GM19035 (cell line): ENCODE measurements around the gene DLG2.
"Not testable (repeated sequence)": the region's sequence is repeated elsewhere in the genome, so short reads cannot be mapped to it uniquely, and the experiment has no call there.

ENCODE experiments used
- ATAC-seq: cut with Tn5 transposase; IDR thresholded peaks from one replicate; pipeline ENCODE4 v1.9.1; 2021; ENCODE audit not compliant: unreplicated experiment

Gene DLG2

DNA sequence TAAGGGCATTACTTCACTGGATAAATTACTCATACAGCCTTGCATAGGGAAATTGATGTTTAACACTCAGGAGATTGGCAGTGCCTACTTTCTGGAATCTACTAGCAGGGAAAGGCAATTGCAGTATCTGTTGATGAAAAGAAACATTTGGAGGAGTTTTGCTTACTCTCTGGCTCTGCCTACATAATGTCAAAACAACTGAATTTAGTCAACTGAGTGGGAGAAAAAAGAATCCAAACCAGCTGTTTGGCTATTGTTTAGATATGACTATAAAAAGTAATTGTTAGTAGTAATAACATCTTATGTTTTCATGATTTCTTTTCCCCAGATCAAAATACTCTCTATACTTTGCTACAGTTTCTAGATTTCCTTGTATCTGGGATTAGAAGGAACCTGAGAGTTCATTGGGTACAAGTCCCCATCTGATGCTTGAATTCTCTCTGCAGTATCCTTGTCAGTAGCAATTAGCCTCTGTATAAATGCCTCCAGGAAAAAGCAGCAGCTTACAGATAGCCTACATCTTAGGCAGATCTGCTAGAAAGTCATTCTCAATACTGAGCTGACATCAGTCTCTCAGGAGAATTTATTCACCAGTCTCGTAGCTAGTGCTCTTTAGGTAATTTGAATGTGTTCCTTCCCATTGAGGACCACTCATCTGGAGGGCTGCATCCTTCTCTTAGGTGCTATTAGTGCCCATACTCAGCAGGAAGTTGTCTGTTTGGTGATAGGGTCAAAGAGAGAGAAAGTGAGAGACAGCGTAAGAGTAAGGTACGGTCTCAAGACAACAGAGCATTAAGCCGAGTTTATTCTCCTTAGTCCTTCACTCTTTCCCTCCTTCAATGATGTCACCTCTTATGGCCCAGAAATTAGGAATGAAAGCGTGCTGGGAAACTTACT lies 2155.1 kb downstream of the DLG2 start:
- ATAC-seq = no peak

DNA sequence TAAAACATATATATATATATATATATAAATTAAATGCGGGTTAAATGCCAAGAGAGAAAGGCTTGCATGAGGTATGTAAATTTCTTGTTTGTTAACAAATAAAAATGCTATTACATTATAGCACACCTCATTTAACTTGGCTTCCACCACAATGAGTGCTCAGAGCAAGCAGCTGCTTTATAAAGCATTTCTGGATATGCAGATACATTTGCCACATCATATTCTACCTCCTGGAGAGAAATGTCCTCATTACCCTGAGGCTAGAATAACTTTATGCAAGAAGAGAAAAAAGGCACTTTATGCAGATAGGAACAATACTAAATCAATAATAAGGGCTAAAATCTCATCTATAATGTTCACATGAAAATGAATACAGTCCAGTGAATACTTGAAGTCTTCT lies 2159.3 kb downstream of the DLG2 start:
- no peak for ATAC-seq

DNA sequence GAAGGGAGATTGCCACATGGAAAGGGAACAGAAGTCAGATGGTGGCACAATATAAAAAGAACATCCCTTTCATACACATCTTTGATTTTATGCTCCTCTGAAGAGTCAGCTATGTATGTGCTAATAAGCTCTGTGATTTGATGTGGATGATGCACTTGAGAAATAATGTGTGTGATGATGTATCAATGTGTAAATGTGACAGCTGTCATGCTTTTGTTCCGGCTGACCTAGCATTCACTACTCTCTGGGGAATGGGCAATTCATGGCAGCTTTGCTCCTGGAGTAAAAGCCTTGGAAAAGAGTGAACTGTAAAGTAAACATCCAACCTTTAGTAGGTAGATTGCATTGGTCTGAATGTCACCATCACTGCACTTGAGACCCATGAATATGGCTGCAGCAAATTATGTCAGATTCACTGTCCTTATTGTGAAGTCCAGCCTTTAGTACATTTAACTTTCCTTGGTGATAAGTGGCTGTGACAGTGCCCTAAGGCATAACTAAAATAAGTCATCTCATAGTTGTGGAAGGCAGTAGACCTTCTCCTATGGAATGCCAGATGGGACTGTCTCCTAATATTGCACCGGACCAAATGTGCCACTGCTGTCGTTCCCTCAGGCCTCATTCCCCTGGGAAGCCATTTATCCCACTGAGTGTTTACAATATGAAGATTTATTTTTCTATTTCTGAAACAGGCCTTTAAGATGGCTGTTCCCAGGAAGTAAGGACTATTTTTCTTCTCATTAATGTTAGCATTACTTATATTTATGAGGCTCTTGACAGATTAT lies 2162.8 kb downstream of the DLG2 start:
- ATAC-seq = no peak

DNA sequence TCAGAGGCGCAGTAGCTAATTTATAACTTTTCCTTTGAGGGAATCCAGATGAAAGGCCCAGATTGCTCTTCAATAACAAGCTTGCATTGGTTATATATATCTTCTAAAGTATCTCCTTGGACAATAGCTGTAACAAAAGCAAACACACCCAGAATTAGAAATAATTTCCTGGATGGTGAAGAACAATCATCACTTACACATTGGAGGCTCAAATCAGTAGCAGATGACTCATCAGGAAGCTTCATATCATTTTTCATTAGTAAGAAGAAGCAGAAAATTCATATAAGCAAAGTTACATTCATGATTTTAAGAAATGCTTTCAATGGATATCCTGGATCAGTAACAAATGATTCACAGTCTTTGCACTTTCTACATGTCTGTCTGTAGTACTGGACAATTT lies 2167.3 kb downstream of the DLG2 start:
- no peak for ATAC-seq

DNA sequence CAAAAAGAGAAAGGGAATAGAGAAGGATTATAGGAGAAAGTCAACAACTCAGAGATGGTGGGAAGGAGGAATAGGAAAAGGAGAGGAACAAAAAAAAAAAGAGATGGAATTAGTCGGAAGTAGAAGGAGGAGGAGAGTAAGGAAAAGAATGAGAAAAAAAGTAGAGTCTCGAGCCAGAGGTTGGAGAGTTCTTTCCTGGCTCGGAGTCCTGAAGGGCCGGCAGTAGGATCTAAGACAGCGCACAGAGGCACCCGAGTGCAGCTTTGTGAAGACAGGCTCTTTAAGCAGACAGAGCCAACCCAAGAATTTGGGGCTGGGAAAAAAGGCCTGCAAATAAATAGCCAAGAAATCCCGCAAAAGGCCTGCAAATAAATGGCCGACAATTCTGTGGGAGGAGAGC lies 2170.6 kb downstream of the DLG2 start:
- ATAC-seq = no peak

DNA sequence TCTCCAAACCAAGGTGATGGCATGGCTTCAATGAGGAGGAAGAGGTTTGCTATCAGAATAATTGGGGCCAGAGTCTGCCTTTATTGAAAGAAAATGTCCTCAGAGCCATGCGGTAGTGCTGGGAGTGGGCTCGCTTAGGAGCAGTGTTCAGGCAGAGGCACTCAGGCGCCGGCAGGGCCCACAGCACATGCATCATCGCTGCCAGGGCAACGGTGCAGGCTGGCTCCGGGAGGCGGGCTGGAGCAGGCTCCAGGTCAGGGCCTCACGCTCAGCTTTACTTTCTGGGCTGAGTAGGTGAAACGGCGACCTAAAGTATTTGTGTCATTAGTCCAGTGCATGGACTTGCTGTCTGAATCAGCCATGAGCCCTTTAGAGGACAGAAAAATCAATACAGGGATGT lies 2171.1 kb downstream of the DLG2 start:
- ATAC-seq = no peak

DNA sequence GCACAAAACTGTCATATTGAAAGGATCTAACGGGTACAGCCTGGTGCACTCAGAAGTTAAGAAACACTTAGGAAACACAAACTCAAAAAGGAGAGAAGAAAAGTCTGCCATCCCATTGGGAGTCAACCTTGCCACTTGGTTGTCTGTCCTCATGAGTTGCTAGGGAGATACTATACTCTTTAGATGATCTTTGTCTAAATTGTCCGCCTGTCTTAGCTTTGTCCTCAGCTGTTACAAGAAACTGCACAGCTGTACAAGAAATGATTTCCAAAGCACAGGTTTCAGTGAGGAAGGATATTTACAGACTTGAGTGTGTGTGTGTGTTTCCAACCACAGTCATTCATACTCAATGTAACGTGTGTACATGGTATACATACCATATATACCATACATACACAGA lies 2171.8 kb downstream of the DLG2 start:
- ATAC-seq = no peak

DNA sequence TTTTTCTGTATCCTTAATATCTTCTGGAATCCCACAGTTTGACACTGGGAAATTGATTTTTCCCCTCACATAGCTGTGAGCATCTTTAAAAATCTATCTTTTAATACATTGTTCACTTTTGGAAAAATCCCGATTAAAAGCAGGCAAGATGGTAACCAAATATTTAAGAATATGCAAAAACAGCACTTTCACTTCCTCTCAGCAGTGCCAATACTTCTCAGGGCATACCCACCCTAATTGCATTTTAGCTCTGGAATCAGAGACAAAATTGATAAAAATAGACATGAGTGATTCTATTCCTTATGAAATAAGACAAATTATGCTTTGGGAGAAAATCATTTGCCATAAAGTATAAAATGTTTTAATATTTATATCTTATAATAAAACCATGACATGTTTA lies 2172.5 kb downstream of the DLG2 start:
- ATAC-seq = no peak

DNA sequence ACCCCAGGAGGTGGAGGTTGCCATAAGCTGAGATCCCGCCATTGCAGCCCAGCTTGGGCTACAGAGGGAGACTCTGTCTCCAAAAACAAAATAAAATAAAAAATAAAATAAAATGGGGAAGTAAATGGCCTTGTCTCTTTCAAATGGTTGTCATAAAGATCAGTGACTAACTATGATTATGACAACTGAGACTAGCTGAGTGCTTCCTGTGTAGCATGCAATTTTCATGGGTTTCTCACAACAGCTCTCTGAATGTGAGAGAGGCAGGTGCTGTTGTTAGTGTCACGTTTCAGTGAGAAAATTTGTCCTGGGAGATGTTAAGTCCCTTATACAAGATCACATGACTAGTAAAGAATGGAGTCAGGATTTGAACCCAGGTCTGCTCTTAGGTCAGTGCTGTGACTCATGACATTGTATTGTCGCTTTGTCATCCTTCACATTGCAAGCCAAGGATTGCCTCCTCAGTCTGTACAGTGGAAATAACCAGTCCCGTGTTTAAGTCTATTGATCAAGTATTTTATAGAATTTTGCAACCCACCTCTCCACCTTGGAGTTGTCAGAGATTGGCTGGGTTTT lies 2177.7 kb downstream of the DLG2 start:
- ATAC-seq = peak; percentile 71

DNA sequence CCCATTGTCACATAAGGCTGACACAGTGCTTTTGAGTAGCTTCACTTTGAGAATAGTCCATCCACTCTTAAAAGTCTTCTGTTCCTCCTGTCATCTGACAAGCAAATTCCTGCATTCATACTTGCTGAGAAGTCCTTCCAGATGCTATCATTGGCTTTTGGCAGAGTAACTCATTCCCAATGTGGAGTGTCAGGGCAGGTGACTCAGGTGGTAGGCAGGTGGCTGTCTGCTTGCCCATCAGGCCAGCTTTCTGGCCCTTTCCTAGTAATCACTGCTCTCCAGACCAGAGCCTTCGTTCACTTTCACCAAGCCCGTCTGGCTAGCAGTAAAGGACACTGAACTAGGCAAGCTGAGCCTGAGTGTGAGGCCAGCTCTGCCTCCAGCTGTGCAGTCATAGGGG lies 2178.5 kb downstream of the DLG2 start:
- no peak for ATAC-seq

DNA sequence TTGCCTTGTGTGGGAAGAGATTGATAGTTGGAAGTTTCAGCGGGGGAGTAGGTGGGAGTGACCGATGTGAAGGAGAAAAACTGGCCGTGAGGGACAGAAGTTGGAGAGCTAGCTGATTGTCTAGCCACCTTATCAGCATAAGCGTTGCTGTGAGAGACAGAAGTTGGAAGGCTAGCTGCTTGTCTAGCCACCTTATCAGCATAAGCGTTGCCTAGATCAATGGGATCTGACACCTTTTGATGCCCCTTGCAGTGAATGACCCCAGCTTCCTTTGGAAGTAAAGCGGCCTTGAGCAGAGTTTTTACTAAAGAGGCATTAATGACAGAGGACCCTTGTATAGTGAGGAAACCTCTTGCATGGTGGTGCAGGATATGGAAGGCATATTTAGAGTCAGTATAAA lies 2183.3 kb downstream of the DLG2 start:
- not testable (repeated sequence) for ATAC-seq

DNA sequence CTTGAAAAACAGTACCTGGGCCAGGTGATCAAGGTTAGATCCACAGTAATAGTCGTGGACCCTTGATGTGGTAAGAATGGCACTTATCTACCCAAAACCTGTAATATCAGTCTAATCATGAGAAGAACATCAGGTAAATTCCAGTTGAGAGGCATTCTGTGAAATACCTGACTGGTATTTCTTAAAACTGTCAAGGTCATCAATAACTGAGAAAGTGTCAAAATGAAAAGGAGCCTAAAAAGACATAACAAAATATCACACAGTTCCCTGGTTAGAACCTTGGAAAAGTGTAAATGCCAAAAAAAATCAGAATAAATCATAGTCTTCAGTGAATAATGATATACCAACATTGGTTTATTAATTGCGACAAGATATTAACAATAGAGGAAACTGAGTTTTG lies 2185.5 kb downstream of the DLG2 start:
- ATAC-seq = no peak

DNA sequence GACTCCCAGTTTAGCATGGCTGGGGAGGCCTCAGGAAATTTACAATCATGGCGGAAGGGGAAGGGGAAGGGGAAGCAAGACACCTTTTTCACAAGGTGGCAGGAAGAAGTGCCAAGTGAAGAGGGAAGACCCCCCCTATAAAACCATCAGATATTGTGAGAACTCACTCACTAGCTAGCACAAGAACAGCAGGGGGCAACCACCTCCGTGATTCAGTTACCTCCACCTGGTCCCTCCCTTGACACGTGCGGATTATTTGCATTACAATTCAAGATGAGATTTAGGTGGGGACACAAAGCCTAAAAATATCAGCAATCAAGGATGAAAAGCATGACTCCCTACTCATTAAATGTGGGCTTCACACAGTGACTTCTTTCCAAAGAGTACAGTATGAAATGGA lies 2186.0 kb downstream of the DLG2 start:
- ATAC-seq = no peak

DNA sequence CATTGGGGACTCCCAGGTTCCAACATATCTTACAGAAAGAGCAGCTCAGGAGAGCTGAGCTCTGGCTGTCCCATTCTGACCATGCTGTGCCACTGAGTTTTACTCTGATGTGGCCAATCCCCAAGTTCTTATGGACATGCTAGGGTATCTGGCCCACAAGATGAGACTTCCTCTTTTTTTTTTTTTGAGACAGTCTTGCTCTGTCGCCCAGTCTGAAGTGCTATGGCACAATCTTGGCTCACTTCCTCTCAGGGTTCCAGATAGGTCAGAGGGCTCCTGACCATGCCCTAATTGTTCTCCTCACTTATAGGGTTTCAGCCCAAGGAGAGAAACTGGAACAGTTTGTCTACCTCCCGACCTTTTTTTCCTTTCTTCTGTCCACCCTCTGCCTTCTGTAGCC lies 2188.7 kb downstream of the DLG2 start:
- no peak for ATAC-seq

DNA sequence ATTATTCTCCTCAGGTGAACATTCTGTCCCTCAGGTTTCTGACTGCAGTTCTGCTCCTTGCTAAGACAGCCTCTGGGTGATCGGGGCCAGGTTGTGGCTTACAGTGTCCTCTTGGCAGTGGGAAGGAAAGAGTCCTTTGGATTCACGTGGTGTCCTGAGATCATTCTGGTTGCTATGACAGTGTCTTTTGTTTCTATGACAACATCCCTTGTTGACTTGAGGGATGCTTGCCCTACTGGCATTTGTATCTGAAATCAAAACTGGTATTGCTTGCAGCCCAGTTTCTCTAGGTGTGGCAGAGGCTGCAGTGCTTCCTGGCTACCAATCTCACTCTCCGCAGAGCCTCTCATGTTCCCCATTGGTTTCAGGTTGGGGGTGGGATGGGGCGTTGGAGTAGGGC lies 2189.2 kb downstream of the DLG2 start:
- no peak for ATAC-seq

DNA sequence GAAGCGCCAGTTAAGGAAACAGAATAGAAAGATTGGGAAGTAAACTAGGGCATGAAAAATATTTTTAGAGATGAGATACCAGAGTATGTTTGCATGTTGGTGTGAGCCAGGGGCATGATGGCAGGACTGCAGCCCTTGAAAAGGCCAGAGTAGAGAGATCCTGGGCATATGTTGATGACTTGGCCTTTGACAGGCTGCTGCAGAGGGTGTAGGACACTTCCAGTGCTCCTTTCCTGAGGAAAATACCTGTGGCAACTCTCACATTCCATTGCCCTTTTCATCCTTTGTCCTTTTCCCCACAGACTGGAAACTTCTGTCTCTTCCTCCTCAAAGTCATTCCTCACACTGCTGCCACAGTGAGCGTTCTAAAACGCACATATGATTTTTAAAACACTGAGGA lies 2190.3 kb downstream of the DLG2 start:
- no peak for ATAC-seq

DNA sequence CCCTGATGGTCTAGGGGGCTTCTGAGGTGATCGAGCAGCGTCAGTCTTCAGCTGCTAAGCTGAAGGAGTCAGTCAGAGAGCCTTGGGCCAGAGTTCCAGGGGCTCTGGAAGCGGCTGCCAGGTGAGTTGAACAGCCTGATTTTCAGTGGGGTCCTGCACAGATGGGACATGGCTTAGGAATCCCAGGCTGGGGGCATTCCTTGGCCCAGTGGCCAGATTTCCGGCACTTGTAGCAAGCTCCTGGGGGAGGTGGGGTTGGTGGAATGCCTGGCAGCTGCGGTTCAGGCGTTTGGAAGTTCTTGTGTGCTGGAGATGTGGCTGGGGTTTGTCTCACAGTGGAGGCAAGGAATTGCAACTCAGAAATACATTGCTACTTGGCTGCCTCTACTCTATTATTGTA lies 2192.3 kb downstream of the DLG2 start:
- ATAC-seq = not testable (repeated sequence)

DNA sequence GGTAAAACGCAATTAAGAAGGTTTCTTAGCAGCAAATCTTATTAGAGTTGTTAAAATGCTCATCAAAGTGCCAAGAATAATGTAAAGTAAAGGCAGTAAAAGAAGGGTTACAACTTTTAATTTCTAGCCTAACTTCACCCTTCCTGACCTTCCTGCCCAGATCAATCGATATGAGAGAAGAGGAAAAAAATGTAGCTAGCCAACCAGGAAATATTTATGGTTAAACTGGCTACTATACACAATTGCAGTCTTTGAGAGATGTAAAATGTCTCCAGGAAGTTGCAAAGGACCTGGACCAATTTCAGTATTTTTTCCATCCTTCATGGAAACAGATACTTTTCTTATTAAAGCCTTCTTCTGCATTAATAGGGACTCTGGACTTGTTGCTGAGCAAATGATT lies 2199.2 kb downstream of the DLG2 start:
- ATAC-seq = no peak

DNA sequence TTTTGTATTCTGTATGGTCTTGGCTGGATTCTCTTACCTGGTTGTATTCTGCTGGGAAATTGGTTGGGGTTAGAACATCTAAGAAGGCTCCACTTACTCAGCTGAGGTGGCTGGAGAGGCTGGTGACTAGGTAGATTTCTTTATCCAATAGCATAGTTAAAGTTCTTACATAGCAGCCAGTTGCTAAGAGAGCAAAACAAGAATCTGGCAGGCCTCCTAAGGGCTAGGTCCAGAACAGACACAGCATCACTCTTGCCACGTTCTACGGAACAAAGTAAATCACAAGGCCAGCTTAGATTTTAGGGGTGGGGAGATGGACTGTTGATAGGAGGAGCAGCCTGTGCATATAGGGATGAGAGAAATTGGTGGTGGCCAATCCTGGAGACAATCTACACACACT lies 2199.6 kb downstream of the DLG2 start:
- no peak for ATAC-seq

DNA sequence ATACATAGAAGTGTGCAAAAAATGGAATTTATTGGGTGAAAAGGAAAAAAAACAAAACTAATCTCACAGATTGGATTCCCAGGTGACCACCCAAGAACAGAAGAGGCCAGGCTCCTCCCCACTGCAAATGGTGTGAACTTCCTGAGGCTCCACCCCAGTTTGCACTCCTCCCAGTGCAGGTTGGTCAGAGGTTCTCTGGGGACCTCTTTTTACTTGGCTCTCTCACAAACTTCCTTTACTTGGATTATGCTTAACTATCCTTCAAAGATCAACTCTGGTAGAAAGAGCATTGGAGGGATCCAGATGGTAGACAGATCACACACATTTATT lies 2202.0 kb downstream of the DLG2 start:
- no peak for ATAC-seq

DNA sequence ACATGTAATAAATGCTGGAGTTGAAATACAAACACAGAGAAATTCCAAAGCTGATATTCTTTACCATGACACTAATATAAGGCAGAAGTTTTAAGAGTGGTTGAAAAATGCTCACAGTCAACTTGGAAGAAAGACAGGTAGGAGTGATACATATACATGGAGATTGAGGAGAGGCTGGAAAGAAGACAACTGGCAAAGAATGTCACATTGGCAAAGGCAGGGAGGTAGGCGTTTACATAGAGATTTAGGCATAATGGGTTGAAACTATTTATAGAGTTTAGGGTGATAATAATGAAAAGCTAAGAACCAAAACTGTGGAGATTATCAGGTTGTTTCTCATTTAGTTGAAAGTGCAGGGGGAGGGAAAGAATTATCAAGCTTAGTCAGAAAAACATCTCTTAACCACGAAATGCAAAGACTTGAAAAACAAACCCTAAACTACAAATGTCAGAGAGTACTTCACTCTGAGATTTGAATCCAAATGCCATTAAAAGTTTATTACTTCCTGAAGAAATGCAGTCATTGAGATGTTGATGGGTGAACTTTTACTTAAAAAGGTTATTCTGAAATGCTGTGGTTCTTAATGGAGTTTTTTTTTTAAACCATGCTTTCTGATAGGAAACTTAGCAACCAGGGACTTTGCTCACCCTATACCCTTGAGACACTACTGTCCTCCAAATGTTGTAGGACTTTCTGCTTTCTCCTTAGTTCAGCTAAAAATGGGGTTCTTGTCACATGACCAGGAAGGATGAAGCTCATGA lies 2202.6 kb downstream of the DLG2 start:
- ATAC-seq = no peak
